GM19463 (cell line): ENCODE data around the gene MAP3K2.

ENCODE experiments used
- ATAC-seq: cut with Tn5 transposase; IDR thresholded peaks from one replicate; pipeline ENCODE4 v1.9.1; 2021; ENCODE audit warnings: mild to moderate bottlenecking, moderate library complexity; ENCODE audit not compliant: unreplicated experiment

MAP3K2 gene, protein sequence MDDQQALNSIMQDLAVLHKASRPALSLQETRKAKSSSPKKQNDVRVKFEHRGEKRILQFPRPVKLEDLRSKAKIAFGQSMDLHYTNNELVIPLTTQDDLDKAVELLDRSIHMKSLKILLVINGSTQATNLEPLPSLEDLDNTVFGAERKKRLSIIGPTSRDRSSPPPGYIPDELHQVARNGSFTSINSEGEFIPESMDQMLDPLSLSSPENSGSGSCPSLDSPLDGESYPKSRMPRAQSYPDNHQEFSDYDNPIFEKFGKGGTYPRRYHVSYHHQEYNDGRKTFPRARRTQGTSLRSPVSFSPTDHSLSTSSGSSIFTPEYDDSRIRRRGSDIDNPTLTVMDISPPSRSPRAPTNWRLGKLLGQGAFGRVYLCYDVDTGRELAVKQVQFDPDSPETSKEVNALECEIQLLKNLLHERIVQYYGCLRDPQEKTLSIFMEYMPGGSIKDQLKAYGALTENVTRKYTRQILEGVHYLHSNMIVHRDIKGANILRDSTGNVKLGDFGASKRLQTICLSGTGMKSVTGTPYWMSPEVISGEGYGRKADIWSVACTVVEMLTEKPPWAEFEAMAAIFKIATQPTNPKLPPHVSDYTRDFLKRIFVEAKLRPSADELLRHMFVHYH

DNA sequence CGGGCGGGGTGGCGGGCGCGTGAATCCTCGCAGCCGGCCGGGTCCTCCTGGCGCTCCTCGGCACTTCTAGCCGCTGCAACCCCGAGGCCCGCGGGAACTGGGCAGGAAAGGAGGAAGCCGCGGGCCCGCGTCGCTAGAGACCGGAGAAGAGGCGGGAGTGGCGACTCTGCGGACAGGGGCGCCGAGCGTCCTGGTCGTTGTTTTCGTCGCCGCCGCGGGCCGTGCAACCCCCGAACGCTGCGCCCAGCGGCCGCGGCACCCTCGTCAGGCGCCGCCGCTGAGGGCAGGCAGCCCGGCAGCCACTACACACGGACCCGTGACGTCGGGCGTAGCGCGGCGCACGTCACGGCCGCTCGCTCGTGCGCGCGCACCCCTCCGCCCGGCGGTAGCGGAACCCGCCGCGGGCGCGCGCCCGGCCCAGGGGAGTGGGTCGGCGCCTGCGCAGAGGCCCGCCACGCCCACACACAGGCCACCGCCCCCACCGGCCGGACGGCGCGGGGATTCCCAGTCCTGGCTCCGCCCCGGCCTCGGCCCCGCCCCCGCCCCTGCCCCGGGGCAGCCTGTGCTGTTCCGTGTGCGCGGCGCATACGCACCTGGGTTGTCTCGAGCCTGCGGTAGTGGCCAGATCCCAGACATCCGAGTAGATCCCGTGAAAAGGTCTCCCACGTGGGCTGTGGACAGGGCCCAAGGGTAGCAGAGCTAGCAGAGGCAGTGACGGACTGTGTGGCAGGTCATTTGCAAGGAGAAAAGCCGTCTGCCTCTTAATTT, at the start of gene MAP3K2:
Gene MAP3K2 (minus strand): TSS at position 321 of the 768 bp plus-strand sequence. CDS start 44,846 bp downstream, outside the sequence.
- ATAC-seq, result peak; percentile 73

DNA sequence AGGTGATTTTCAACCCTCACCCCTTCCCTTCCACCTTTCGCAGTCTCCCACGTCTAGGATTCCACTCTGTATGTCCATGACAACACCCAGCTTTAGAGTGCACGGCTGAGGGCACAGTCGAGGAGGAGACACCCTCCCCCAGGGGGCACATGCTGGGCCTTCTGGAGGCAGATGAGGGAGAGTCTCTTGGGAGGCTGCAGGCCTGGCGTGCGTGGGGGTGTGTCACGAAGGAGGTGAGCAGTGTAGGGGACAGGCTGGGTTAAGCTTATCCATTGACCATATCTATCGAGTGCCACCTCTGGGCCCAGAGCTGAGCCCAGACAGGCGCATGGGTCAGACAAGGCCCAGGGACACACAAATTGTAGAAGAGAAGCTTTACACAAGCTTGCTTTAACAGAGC, 49.3 kb upstream of the MAP3K2 start:
- ATAC-seq, result no peak

DNA sequence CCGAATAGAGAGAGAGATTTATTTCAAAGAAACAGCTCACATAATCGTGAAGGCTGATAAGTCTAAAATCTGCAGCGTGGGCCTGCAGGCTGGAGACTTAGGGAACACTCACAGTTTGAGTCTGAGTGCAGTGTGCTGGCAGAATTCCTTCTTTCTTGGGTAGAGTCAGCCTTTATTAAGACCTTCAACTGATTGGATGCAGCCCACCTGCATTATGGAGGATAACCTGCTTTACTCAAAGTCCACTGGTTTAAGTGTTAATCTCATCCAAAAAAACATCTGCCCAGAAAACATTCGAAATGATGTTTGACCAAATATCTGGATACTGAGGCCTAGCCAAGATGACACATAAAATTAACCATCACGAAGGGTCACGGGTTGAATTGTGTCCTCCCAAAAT, 46.7 kb upstream of the MAP3K2 start:
- no peak for ATAC-seq

DNA sequence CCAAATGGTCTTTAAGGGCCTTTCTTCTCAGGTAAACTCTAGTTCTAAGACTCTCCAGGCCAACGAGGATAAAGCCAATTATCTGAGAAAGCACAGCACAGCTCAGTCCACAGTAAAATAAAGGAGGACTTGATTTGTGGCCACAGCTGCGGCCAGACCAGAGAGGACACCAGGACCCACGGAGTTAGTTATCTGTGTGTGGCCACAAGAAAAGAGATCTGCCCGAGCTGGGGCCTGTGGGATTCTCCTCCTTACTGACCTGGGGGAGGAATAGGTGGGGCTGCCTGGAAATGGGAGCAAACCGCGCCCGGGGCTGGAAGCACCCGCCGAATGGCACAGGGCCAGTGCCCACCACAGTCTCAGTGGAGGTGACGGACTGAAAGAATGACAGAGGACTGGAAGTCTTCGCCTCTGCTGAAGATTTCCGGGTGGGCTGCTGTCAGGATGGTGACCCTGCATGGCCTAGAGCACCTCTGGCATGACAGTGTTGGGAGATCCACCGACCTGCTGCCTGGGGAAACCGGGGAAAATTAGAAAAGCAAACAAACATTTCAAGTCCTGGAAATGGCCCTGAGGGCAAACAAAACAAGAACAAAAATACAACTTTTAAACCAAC, 43.7 kb upstream of the MAP3K2 start:
- ATAC-seq, result no peak

DNA sequence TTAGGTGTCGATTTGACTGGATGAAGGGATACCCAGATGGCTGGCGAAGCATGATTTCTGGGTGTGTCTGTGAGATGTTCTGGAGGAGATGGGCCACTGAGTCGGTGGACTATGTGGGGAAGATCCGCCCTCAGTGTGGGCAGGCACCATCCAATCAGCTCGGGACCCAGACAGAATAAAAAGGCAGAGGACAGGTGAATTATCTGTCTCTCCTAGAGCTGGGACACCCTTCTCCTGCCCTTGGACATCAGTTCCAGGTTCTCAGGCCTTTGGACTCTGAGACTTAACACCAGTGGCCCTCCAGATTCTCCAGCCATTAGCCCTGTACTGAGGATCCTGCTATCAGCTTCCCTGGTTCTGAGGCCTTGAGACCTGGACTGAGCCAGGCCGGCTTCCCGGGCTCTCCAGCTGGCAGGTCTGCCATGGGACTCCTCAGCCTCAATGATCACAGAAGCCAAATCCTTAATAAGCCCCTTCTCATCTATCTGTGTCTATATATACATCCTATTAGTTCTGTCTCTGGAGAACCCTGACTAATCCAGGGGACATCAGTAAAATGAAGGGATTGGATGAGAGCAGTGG, 42.2 kb upstream of the MAP3K2 start:
- no peak for ATAC-seq

DNA sequence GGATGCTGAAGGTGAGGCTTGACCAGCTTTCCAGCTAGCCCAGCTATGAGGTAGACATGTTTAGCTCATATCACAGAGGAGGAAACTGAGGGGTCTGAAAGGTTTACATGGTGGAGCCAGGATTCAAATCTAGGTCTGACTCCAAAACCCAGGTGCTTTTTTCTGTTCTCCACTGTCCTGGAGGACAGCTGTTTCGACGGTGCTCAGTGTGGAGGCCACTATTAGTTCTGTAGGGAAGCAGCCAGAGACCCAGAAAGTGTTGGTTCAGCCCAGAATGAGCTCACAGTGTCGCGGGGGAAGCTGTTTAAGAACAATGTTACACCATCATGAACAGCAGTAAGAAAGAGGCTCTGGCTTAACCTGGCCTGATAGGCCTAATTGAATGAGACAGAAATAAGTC, 41.5 kb upstream of the MAP3K2 start:
- no peak for ATAC-seq

DNA sequence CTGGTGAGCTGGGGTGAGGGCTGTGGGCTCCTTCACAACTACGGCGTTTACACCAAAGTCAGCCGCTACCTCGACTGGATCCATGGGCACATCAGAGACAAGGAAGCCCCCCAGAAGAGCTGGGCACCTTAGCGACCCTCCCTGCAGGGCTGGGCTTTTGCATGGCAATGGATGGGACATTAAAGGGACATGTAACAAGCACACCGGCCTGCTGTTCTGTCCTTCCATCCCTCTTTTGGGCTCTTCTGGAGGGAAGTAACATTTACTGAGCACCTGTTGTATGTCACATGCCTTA, 41.0 kb upstream of the MAP3K2 start:
- ATAC-seq, result no peak

DNA sequence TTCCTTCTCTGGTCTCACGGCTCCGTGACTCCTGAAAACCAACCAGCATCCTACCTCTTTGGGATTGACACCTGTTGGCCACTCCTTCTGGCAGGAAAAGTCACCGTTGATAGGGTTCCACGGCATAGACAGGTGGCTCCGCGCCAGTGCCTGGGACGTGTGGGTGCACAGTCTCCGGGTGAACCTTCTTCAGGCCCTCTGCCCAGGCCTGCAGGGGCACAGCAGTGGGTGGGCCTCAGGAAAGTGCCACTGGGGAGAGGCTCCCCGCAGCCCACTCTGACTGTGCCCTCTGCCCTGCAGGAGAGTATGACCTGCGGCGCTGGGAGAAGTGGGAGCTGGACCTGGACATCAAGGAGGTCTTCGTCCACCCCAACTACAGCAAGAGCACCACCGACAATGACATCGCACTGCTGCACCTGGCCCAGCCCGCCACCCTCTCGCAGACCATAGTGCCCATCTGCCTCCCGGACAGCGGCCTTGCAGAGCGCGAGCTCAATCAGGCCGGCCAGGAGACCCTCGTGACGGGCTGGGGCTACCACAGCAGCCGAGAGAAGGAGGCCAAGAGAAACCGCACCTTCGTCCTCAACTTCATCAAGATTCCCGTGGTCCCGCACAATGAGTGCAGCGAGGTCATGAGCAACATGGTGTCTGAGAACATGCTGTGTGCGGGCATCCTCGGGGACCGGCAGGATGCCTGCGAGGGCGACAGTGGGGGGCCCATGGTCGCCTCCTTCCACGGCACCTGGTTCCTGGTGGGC, 40.5 kb upstream of the MAP3K2 start:
- no peak for ATAC-seq

DNA sequence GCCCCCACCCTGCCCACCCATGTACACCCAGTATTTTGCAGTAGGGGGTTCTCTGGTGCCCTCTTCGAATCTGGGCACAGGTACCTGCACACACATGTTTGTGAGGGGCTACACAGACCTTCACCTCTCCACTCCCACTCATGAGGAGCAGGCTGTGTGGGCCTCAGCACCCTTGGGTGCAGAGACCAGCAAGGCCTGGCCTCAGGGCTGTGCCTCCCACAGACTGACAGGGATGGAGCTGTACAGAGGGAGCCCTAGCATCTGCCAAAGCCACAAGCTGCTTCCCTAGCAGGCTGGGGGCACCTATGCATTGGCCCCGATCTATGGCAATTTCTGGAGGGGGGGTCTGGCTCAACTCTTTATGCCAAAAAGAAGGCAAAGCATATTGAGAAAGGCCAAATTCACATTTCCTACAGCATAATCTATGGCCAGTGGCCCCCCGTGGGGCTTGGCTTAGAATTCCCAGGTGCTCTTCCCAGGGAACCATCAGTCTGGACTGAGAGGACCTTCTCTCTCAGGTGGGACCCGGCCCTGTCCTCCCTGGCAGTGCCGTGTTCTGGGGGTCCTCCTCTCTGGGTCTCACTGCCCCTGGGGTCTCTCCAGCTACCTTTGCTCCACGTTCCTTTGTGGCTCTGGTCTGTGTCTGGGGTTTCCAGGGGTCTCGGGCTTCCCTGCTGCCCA, 39.7 kb upstream of the MAP3K2 start:
- no peak for ATAC-seq

DNA sequence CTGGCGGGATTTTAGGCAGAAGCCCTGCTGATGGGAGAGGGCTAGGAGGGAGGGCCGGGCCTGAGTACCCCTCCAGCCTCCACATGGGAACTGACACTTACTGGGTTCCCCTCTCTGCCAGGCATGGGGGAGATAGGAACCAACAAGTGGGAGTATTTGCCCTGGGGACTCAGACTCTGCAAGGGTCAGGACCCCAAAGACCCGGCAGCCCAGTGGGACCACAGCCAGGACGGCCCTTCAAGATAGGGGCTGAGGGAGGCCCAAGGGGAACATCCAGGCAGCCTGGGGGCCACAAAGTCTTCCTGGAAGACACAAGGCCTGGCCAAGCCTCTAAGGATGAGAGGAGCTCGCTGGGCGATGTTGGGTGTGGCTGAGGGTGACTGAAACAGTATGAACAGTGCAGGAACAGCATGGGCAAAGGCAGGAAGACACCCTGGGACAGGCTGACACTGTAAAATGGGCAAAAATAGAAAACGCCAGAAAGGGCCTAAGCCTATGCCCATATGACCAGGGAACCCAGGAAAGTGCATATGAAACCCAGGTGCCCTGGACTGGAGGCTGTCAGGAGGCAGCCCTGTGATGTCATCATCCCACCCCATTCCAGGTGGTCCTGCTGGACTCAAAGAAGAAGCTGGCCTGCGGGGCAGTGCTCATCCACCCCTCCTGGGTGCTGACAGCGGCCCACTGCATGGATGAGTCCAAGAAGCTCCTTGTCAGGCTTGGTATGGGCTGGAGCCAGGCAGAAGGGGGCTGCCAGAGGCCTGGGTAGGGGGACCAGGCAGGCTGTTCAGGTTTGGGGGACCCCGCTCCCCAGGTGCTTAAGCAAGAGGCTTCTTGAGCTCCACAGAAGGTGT, 39.0 kb upstream of the MAP3K2 start:
- ATAC-seq, result no peak

DNA sequence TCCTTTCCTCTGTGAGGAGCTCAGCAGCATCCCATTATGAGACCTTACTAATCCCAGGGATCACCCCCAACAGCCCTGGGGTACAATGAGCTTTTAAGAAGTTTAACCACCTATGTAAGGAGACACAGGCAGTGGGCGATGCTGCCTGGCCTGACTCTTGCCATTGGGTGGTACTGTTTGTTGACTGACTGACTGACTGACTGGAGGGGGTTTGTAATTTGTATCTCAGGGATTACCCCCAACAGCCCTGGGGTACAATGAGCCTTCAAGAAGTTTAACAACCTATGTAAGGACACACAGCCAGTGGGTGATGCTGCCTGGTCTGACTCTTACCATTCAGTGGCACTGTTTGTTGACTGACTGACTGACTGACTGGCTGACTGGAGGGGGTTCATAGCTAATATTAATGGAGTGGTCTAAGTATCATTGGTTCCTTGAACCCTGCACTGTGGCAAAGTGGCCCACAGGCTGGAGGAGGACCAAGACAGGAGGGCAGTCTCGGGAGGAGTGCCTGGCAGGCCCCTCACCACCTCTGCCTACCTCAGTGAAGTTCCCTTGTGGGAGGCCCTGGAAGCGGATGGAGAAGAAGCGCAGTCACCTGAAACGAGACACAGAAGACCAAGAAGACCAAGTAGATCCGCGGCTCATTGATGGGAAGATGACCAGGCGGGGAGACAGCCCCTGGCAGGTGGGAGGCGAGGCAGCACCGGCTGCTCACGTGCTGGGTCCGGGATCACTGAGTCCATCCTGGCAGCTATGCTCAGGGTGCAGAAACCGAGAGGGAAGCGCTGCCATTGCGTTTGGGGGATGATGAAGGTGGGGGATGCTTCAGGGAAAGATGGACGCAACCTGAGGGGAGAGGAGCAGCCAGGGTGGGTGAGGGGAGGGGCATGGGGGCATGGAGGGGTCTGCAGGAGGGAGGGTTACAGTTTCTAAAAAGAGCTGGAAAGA, 38.0 kb upstream of the MAP3K2 start:
- ATAC-seq, result no peak

DNA sequence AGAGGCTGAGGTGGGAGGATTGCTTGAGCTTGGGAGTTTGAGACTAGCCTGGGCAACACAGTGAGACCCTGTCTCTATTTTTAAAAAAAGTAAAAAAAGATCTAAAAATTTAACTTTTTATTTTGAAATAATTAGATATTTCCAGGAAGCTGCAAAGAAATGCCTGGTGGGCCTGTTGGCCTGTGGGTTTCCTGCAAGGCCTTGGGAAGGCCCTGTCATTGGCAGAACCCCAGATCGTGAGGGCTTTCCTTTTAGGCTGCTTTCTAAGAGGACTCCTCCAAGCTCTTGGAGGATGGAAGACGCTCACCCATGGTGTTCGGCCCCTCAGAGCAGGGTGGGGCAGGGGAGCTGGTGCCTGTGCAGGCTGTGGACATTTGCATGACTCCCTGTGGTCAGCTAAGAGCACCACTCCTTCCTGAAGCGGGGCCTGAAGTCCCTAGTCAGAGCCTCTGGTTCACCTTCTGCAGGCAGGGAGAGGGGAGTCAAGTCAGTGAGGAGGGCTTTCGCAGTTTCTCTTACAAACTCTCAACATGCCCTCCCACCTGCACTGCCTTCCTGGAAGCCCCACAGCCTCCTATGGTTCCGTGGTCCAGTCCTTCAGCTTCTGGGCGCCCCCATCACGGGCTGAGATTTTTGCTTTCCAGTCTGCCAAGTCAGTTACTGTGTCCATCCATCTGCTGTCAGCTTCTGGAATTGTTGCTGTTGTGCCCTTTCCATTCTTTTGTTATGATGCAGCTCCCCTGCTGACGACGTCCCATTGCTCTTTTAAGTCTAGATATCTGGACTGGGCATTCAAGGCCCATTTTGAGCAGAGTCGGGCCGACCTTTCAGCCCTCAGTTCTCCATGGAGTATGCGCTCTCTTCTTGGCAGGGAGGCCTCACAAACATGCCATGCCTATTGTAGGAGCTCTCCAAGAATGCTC, 37.1 kb upstream of the MAP3K2 start:
- no peak for ATAC-seq

DNA sequence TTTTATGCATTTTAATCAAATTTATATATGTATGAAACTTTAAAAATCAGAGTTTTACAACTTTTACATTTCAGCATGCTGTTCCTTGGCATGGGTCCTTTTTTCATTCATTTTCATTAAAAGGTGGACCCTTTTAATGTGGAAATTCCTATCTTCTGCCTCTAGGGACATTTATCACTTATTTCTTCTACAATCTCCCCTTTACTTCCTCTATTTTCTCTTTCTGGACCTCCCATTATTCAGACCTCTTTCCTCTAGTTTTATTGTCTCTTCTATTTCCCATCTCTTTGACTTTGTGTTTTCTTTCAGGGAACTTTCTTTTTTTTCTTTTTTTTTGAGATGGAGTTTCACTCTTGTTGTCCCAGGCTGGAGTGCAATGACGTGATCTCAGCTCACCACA, 36.1 kb upstream of the MAP3K2 start:
- no peak for ATAC-seq

DNA sequence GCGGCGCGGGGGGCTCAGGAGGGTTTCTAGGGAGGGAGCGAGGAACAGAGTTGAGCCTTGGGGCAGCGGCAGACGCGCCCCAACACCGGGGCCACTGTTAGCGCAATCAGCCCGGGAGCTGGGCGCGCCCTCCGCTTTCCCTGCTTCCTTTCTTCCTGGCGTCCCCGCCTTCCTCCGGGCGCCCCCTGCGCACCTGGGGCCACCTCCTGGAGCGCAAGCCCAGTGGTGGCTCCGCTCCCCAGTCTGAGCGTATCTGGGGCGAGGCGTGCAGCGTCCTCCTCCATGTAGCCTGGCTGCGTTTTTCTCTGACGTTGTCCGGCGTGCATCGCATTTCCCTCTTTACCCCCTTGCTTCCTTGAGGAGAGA, 35.7 kb upstream of the MAP3K2 start:
- ATAC-seq, result no peak

DNA sequence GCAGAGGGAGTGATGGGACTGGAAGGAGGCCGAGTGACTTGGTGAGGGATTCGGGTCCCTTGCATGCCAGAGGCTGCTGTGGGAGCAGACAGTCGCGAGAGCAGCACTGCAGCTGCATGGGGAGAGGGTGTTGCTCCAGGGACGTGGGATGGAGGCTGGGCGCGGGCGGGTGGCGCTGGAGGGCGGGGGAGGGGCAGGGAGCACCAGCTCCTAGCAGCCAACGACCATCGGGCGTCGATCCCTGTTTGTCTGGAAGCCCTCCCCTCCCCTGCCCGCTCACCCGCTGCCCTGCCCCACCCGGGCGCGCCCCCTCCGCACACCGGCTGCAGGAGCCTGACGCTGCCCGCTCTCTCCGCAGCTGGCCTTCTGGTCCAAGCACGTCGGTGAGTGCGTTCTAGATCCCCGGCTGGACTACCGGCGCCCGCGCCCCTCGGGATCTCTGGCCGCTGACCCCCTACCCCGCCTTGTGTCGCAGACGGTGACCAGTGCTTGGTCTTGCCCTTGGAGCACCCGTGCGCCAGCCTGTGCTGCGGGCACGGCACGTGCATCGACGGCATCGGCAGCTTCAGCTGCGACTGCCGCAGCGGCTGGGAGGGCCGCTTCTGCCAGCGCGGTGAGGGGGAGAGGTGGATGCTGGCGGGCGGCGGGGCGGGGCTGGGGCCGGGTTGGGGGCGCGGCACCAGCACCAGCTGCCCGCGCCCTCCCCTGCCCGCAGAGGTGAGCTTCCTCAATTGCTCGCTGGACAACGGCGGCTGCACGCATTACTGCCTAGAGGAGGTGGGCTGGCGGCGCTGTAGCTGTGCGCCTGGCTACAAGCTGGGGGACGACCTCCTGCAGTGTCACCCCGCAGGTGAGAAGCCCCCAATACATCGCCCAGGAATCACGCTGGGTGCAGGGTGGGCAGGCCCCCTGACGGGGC, 35.0 kb upstream of the MAP3K2 start:
- ATAC-seq, result no peak
